NK-92 treated with Interleukin-12 subunit alpha and Interleukin-12 subunit beta, amount 100 ng/mL, for 24 hours (cell line): ENCODE measurements around the gene CASQ2.

Source experiments
- DNase-seq: peaks from one replicate; lab custom pipeline; 2025; lab: John Stamatoyannopoulos, UW

CASQ2 gene

DNA sequence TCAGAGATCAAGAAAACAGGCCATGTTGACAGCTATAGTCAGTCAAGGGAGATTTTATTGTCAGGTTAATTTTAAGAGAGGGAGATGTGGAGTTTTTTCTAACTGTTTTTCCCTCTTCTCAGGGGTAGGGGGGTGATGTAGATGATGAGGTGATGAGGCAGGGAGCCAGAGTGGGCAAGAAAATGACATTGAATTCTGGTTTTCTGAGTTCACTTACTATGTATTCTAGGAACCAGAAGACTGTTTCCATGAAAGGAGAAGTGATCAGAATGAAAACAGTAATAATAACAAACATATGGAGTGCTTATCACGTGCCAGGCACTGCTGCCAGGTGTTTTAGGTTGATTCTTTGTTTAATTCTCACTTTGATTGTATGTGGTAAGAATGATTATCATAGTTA lies 40.2 kb downstream of the CASQ2 start:
- DNase-seq = no peak

DNA sequence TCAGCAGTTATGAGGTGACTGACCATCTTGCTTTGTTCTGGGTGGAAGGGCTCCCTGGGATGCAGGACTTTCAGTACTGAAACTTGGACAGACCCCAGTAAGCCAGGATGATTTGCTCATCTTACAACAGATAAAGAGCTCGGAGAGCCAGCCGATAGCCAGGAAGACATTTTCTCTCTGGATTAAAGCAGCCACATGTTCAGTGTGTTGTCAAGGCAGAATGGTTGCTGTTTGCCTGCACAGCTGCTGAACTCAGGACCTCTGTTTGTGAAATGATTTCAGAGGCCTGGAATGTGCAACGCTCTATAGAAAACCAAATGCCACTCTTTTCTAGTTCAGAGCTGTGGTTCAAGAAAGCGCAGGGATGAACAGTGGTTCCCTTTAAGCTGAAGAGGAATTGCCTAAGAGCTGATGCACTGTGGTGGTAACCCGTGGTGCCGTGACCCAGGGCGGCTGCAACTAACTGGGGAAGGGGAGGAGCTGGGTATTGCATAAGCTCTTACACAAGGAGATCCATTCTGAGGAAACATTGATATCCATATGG lies 40.7 kb downstream of the CASQ2 start:
- DNase-seq = no peak

DNA sequence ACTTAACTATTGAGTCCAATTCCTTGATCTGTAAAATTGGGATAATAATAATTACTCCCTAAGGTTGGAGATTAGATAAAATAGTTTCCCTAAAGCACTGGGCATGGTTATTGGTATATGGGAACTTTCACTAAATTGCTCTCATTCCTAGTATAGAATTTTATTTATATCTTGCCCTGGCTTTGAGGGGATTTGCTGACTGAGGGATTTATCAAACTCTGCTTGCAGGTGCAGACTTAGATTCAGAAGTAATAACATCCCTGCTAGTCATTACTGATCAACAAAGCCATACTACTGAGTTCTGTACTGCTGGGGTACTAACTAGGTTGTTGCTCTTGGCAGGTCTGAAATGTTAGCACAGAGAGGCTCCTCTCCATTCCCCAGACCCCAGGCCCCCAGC lies 41.9 kb downstream of the CASQ2 start:
- DNase-seq = no peak

- DNase-seq = no peak
These were observed 42.4 kb downstream of the CASQ2 start for GRCh38 chr1:115726161-115726560.

GRCh38 chr1:115725600-115725999 lies 42.9 kb downstream of the CASQ2 start:
- DNase-seq = no peak

DNA sequence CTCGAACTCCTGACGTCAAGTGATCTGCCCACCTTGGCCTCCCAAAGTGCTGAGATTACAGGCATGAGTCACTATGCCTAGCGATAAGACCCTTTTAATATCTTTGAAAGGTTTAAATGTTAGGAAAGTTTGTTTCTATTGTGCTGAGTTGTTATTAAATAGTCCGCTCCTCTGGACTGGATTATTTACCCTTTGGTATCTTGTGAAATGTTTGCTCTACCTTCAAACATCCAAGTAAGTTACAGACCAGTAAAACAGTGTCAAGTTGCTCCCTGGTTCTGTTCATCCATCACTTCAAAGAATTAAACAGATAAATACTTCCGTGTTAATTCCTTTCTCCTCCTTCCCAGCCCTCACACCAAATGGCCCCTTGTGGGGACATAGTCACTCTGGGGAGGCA lies 44.8 kb downstream of the CASQ2 start:
- no peak for DNase-seq

DNA sequence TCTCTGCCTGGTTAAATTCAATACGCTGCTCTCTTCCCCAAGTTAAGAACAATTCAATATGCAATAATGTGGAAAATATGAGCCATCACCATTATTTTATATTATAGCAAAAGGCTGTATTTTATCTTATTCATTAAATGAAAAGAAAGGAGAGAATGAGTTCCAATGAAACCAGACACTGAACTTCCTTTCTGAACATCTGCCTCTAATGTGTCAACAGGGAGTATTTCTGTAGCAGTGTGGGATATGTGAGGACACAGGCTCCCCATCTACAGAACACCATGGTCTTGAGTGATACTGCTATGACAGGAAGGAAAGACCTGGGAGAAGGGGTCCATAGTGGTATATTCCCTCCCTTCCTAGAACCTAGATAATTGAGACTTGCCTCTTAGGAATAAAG lies 46.3 kb downstream of the CASQ2 start:
- DNase-seq = no peak

GRCh38 chr1:115719285-115719684 lies 49.2 kb downstream of the CASQ2 start:
- no peak for DNase-seq

- DNase-seq = no peak
These were observed 50.3 kb downstream of the CASQ2 start for GRCh38 chr1:115718011-115718754.

DNA sequence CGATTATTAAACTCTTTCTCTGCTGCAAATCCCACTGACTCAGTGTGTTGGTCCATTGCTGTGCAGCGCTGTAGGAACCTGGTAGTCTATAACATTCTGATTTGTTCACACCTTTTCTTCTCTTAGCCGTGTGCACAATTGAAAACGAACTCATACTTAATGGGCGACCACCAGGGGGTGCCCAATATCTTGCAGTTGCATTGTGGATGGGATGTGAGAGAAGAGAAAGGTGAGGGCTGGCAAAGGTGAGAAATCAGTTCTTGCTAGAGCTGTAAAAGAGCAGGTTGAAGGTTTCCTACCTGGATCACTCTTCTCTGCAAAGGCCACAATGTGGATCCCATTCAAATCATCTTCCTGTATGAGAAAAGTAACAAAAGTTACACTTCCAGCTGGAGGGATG lies 51.0 kb downstream of the CASQ2 start:
- DNase-seq = no peak

DNA sequence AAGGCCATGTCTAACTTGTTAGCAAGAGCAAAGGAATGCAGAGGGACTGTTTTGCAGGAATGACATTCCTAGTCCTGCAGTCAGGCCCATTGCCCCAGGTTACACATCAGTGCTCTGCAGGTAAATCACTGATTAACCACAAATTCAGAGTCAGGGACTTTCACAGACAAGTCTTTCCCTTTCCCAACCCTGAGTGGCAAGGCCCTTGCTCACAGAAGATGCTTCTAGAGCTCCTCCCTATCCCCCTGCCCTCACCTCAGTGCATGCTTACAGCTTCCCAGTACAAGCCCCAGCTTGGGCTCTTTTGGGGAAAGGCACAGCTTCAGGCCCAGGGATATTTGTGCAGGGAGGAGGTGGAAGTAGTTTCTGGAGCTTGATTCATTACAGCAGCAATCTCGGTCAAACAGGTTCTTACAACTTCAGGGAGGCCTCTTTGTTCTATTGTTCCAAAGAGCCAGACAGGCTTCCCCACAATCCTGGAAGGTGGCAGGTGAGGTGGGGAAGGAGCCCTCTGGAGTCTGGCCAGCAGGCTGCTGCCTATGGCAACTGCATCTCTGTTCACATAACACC lies 53.9 kb downstream of the CASQ2 start:
- DNase-seq = no peak

DNA sequence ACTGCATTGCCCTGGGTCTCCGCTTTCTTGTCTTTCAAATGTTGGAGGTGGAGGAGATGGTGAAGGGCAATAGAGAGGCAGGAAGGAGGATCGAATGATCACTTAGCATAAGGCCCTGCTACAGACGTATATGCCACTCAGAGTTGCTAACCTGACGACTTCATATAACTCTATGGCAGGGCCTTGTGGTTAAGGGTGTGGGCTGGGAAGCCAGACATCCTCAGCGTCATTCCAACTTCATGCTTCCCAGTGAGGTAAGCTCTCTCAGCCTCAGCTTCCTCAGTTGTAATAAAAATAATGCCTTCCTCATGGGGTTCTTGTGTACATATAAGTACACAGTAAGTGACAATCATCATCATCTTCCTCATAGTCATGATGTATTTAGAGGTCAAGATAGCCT lies 54.6 kb downstream of the CASQ2 start:
- DNase-seq = no peak

DNA sequence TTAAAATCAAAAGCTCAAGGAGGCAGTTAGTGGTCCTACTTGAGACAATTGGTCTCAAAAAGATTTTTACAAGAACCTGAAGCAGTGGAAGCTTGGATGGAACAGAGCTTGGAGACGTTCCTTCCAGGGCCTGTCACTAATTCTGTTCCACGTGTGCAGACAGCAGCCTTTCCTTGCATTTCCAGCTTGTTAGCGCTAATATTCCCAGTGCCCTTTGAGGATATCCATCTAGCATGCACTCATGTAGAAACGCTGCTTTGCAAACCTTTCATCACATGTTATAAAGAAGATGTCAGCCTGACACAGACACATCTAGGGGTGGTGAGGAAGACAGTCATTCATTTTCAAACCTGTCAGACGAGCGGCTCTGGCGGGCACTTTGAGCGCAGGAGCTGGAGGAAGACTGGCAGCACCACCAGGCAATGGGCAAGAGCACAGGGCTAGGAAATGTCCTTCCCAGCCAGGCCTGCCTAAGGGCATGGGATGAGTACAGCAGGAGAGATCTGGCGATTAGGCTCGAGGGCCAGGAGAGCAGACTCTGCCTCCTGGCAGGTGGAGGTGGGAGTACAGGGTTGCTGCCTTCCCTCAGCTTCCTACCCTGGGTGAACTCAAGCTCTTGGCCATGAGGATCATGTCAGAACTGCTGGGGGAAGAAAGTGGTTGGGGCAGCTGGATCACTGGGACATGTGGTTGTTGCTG lies 55.5 kb downstream of the CASQ2 start:
- DNase-seq = no peak

DNA sequence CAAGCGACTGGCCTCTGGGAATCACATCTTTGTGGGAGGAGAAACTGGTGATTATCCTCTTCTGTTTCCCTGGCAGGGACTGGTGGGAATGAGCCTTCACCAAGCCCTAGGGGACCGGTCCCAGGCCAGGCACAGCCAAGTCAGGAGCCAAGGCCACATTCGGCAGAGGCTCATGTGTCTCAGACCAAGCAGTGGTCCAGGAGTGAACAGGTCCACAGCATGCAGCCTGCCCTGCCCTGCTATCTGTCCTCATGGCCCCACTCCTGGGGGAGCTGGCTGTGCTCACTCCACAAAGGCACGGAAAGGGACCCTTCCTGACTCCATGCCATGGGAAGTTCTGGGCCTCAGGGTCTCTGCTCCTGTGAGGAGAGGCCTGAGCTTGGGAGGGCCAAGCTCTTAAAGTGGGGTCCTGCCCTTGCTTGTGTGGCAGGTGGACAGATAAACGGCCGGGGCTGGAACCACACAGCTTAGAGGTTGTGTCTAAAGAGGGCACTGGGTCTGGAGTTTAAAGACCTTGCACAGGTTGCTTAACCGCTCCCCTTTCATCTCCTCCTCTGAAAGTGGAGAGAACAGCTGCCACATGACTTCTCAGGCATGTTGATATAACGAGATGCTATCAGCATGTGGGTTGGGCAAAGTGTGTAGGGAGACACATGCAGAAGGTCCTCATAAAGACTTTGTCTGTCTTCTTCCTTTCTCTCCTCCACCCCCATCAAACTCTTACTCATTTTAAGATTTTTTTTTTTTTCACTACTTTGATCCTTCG lies 57.5 kb downstream of the CASQ2 start:
- DNase-seq = no peak

DNA sequence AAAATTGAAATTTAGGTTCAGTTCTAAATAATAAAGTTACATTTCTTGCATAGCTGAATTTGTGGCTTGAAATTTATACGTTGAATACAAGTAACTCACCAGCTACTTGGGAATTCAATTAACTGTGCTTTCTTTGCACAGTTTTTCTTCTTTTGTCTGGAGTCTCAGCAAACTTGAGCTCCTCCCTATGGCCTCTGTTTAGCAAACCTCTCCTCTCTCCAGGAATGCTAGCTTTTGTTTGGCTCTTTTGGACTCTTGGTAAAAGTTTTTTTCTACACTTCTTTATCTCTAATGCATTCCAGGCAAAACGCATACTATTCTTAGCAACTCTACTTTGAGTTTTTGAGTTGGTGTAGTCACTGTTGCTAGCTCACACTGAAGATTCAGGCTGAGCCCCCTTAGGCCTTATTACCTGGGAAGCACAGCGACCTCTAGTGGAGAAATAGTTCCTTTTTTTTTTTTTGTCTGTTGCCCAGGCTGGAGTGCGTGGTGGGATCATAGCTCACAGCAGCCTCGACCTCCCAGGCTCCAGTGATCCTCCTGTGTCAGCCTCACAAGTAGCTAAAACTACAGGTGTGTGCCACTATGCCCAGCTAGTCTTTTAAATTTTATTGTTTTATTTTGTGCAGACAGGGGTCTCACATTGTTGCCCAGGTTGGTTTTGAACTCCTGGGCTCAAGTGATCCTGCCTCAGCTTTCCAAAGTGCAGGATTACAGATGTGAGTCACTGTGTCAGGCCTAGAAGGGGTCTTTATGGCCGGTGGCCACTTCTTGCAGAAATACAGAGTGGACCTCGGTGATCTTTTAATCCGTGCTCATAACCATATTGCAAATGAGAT lies 61.7 kb downstream of the CASQ2 start:
- DNase-seq = no peak

DNA sequence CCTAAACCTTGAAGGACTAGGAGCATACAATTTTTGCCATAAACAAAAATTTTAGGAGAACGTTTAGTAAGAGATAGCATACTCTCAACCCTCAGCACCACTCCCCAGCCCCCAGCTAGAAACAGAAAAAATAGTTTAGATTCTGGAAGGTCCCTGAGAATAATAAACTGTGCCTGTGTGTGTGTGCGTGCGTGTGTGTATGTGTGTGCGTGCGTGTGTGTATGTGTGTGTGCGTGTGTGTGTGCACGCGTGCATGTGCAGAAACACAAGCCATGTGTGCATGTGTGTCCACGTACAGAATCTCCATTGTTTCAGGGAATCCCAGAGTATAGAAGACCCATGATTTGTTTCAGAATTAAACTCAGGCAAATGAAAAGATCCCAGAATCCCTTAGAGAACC lies 62.6 kb downstream of the CASQ2 start:
- no peak for DNase-seq

DNA sequence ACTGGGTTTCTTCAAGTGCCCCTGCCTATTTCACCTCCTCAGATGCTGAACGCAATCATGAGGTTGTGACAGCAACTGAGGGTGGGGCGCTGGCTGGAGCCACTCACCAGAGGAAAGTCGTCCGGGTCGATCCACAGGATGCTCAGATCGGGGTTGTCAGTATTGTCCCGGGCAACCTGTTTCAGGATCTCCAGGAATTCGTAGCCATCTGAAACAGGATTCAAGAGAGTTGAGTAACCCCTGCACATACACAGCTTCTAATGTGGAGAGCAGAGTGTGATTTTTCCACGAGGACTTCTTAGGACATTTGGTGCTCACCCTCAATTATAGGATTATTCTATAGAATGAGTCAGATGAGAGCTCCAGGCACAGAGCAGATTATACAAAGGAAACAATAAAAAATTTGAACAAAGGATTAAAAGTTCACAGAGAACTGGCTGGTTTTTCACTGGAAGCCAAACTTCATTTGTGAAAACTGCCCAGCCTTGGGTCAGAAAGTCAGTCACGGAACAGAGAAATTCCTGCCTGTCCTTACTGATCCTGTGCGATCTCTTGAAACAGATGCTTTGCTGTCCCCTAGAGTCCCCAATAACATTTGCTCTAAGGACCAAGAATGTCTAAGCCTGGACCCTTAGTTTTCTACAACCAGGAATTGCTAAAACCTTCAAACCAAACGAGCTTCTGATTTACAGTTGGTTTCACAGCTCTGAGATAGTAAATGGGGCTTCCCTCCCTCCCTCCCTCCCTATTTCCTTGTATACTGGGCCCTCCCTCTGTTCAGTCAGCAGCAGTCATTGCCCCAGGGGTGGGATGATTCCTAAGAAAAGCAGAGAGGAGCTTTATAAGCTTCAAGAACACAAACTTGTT lies 63.2 kb downstream of the CASQ2 start:
- no peak for DNase-seq

DNA sequence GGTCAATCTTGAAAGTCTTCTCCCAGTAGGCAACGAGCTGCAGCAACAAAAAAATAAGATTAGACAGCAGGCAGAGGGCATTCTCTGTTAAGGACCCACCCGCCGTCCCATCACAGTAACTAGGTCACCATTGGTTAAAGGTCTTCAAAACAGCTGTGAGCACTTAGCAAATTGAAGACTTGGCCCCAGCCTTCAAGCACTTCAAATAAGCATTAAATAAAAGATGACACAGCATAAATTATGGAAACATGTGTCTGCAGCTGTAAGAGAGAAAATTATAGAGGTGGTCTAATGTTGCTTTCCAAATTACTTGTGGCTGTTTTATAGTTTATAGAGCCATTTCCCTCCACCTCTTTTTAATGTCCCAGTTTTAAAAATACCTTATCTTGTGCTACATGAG lies 65.6 kb downstream of the CASQ2 start:
- no peak for DNase-seq

- no peak for DNase-seq
These were observed 67.4 kb downstream of the CASQ2 start for GRCh38 chr1:115701090-115701489.

DNA sequence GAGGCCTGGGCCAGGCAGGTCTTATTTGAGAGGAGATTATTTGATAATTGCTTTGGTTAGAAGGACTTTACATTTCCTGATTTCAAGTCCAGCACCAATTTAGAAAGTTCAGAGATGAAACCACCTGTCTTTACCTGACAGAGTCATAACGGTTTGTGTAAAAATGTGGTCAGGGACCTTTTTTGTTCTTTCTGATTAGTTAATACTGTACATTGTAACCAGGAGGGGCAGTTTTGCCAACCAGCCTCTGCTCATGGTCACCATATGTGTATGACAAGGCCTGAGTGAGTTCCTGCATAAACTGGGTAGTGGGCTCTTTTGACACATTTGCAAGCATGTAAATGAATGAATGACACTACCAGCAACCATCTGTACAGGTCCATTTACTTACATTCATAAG lies 70.9 kb downstream of the CASQ2 start:
- DNase-seq = no peak

DNA sequence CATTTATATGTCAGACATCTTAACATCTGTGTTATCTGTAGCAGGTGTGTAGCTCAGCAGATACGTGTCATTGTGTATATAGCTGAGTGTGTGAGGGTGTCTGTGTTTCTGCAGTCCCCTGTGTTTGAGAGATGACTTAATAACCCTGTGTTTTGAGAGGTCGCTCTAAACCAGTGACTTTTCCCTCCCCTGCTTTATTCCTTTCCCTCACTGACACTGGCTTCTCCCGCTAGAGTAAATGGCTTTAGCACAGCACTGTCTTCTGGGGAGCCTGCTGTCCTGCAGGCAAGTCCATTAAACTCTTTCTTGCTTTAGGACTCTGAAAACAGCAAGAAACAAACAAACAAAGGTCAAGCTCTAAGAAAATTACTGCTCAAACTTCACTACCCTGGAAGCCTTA lies 73.7 kb downstream of the CASQ2 start:
- no peak for DNase-seq
